GM12878 (cell line): ENCODE data around the gene EVI5L. TPM values are rescaled to one million over a fixed set of nuclear protein-coding genes. Genes with fewer than 3 reads are reported as not detected.

Experiments
- ATAC-seq: fragments of 200-7000 bp; cut with Tn5 transposase; 3 replicates; pipeline ENCODE4 v1.9.1; 2020; ENCODE audit warnings: mild to moderate bottlenecking, moderate library complexity
- BruUV-seq: library from RNA; stranded (reverse); fragments of 400-500 nt; replicated peaks from 2 replicates; lab custom pipeline; 2021; lab: Mats Ljungman, UMichigan
- CTCF ChIA-PET: fragments of 300-600 bp; sonication (Branson Sonifier 250); formaldehyde crosslinking; extraction: SDS; loops from one replicate; lab custom pipeline; 2021; ENCODE audit warnings: inconsistent platforms; lab: Yijun Ruan, JAX
- POLR2A ChIA-PET: fragments of 350-600 bp; formaldehyde crosslinking; extraction: SDS; loops from one replicate; lab custom pipeline; 2021; ENCODE audit warnings: inconsistent platforms; lab: Charles Lee
- RAD21 ChIA-PET: fragments of 300-600 bp; sonication (Branson Sonifier 250); formaldehyde crosslinking; loops from one replicate; lab custom pipeline; 2023; ENCODE audit warnings: antibody characterized with exemption; ENCODE audit not compliant: unreplicated experiment; lab: Charles Lee
- SMC1A ChIA-PET: fragments of 300-600 bp; sonication (Branson Sonifier 250); formaldehyde crosslinking; loops from one replicate; lab custom pipeline; 2023; ENCODE audit not compliant: unreplicated experiment, uncharacterized antibody; lab: Charles Lee
- DNase-seq: peaks from one replicate; pipeline ENCODE4 v3.0.0-alpha.2; 2011; ENCODE audit warnings: low read depth, low spot score
- FAIRE-seq: peaks from 3 replicates; lab custom pipeline; 2011; peaks lifted over from hg19 to GRCh38; lab: Jason Lieb, UNC
- H2AFZ ChIP-seq: 2 replicates; pipeline ENCODE4 v1.6.0; 2011; ENCODE audit warnings: low read depth, low read length, control low read depth; ENCODE audit not compliant: control insufficient read depth
- H3K27ac ChIP-seq: 2 replicates; pipeline ENCODE4 v1.5.1; 2011; ENCODE audit warnings: control low read depth; ENCODE audit not compliant: control insufficient read depth, insufficient read depth
- H3K27me3 ChIP-seq, 2 experiments: replicated peaks in 1 of 2; 2 replicates each; pipeline versions ENCODE4 v1.6.0 to v1.6.1; 2011; ENCODE audit warnings: low read length in 1 of 2; ENCODE audit not compliant: control insufficient read depth in 2 of 2, insufficient read depth in 2 of 2
- H3K36me3 ChIP-seq, 2 experiments: 2 replicates each; pipeline ENCODE4 v1.5.1; 2011; ENCODE audit warnings: low read length in 1 of 2; ENCODE audit not compliant: control insufficient read depth in 2 of 2, insufficient read depth in 2 of 2
- H3K4me1 ChIP-seq: 2 replicates; pipeline ENCODE4 v1.6.1; 2011; ENCODE audit warnings: mild to moderate bottlenecking, low read length, moderate library complexity, mixed read lengths; ENCODE audit not compliant: control insufficient read depth, insufficient read depth
- H3K4me2 ChIP-seq: 2 replicates; pipeline ENCODE4 v1.6.0; 2011; ENCODE audit warnings: control low read depth; ENCODE audit not compliant: control insufficient read depth, insufficient read depth
- H3K4me3 ChIP-seq: fragments of 200-600 bp; sonication (generic); 2 replicates; pipeline ENCODE4 v1.5.1; 2016
- H3K79me2 ChIP-seq: 2 replicates; pipeline ENCODE4 v1.6.0; 2011; ENCODE audit warnings: low read length; ENCODE audit not compliant: control insufficient read depth, insufficient read depth
- H3K9ac ChIP-seq: 2 replicates; pipeline ENCODE4 v1.8.0; 2011; ENCODE audit warnings: low read length, control low read depth, mixed read lengths; ENCODE audit not compliant: control insufficient read depth, insufficient read depth
- H3K9me3 ChIP-seq: replicated peaks from 3 replicates; pipeline ENCODE4 v1.5.1; 2011; ENCODE audit warnings: mild to moderate bottlenecking, low read length; ENCODE audit not compliant: control insufficient read depth, insufficient read depth
- H4K20me1 ChIP-seq: 2 replicates; pipeline ENCODE4 v1.6.0; 2011; ENCODE audit not compliant: control insufficient read depth, insufficient read depth
- LARP7 ChIP-seq: fragments of 450-650 bp; IDR thresholded peaks from 2 replicates; pipeline ENCODE4 v1.6.1; 2017; ENCODE audit warnings: mild to moderate bottlenecking
- SP1 ChIP-seq: IDR thresholded peaks from one replicate; pipeline ENCODE4 v1.6.1; 2011; ENCODE audit warnings: low read depth, low read length
- TARDBP ChIP-seq: IDR thresholded peaks from 2 replicates; pipeline ENCODE4 v1.6.1; 2016; ENCODE audit warnings: borderline replicate concordance
- USF2 ChIP-seq: IDR thresholded peaks from 2 replicates; pipeline ENCODE4 v1.6.1; 2011; ENCODE audit warnings: low read depth, low read length, improper control_type of control experiment, borderline replicate concordance
- ZBTB11 ChIP-seq: fragments of 450-650 bp; formaldehyde crosslinking; IDR thresholded peaks from 2 replicates; pipeline ENCODE4 v1.5.0; 2022; ENCODE audit warnings: mild to moderate bottlenecking, missing genetic modification characterization
- ZSCAN29 ChIP-seq: fragments of 450-650 bp; IDR thresholded peaks from 2 replicates; pipeline ENCODE4 v1.6.1; 2017; ENCODE audit warnings: mild to moderate bottlenecking, moderate library complexity
- WGBS: methylation state at CpG from one replicate; pipeline ENCODE4 v1.1.6; 2016; ENCODE audit warnings: low lambda C conversion rate; ENCODE audit not compliant: insufficient replicate concordance, insufficient coverage; ENCODE audit errors: missing lambda C conversion rate; 5-methylcytosine and 5-hydroxymethylcytosine counted together
- in situ Hi-C: fragments of 300-500 bp; cut with MboI; formaldehyde crosslinking; loops from 9 replicates; pipeline ENCODE4 v1.14.3; 2018; ENCODE audit warnings: mixed read lengths
- intact Hi-C: fragments of 100-400 bp; cut with micrococcal nuclease; formaldehyde crosslinking; loops from one replicate; pipeline ENCODE4 v1.14.2; 2022; ENCODE audit not compliant: unreplicated experiment
- polyA plus RNA-seq, 11 experiments: library from polyadenylated mRNA; depleted of rRNA in 4 of 11; unstranded in 6 of 11; stranded (reverse) in 5 of 11; fragments of >200 nt; fragmentation: Nextera tagmentation in 4 of 11; fragmentation: Illumina TruSeq in 1 of 11; extraction: Ambion mirVana in 4 of 11; extraction: Trizol in 1 of 11; gene quantifications; 1 replicate in 1 of 11; 2 replicates in 10 of 11; pipeline versions ENCODE4 v1.2.1 to v1.2.3, GENCODE V29; 2011 to 2016; ENCODE audit warnings: inconsistent platforms in 2 of 11, missing spikeins in 2 of 11, low read depth in 1 of 11
- total RNA-seq, 4 experiments: library from RNA; depleted of rRNA in 3 of 4; stranded (reverse); fragments of >200 nt in 3 of 4; fragmentation: Illumina TruSeq in 1 of 4; extraction: Trizol in 1 of 4; gene quantifications; 2 replicates each; pipeline versions ENCODE4 v1.2.1 to v1.2.3, GENCODE V29; 2013 to 2021
- TF ChIP-seq, protein P1 (sequence below): IDR thresholded peaks from 2 replicates; pipeline ENCODE4 v1.6.1; 2011; ENCODE audit warnings: borderline replicate concordance, low read depth, mild to moderate bottlenecking, moderate library complexity, mixed read lengths, low read length; ENCODE audit not compliant: insufficient read depth; ENCODE audit errors: extremely low read length
- TF ChIP-seq, protein P2 (sequence below): IDR thresholded peaks from 2 replicates; pipeline ENCODE4 v1.6.1; 2012; ENCODE audit warnings: improper control_type of control experiment, low read depth, low read length; ENCODE audit not compliant: insufficient replicate concordance

EVI5L gene
- total and polyA plus RNA-seq, 10 of the 15 experiments (the other 5 are each of a cell fraction or from before 2014, with no cell fraction given), result 0.23 to 13.8 (median 5.0) TPM

GRCh38 chr19:7879836-7880235 is 49.8 kb downstream of the EVI5L start (continued):
- TF ChIP-seq USF2, result no peak

DNA sequence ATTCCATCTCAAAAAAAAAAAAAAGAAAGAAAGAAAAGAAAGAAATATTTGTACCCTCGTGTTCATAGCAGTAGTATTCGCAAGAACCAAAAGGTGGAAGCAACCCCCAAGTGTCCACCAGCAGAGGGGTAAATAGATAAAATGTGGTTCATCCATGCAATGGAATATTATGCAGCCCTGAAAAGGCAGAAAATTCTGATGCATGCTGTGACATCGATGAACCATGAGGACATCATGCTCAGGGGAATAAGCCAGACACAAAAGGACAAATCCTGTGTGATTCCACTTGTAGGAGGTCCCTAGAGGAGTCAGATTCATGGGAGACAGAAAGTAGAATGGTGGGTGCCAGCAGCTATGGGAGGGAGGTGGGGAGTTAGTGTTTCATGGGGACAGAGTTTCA is 51.9 kb downstream of the EVI5L start:
- no peak overlapping the region for H2AFZ ChIP-seq
- no peak for DNase-seq
- no peak for ATAC-seq
- H3K27me3 ChIP-seq, result no peaks in the 10 kb centered on the region
- BruUV-seq, result no TSS peak
- intact Hi-C loops, result no loop called here
- H3K79me2 ChIP-seq, result no peaks in the 10 kb centered on the region
- no peak overlapping the region for H3K4me2 ChIP-seq
- H3K9me3 ChIP-seq, result no peaks in the 10 kb centered on the region
- ChIA-PET CTCF (interaction anchor here (1.0 kb wide), 1 partner anchor 13 kb away, joined by 4 read pairs; no protein-coding TSS in a partner anchor), SMC1A (no interaction called here), POLR2A (interaction anchor here (0.6 kb wide), 1 partner anchor 161 kb away, joined by 7 read pairs; no protein-coding TSS in a partner anchor), RAD21 (interaction anchor here (1.4 kb wide), 1 partner anchor 39 kb away, joined by 8 read pairs; the partner anchor contains the start of gene SNAPC2)
- H3K4me3 ChIP-seq, result no peak overlapping the region
- H3K36me3 ChIP-seq, result no peaks in the 10 kb centered on the region
- in situ Hi-C loops, result no loop called here
- WGBS, result 72% methylated on average over 3 of the region's 3 CpGs
- no peak for FAIRE-seq
- no peak overlapping the region for H3K27ac ChIP-seq
- H3K9ac ChIP-seq, result no peak overlapping the region
- no peaks in the 10 kb centered on the region for H3K4me1 ChIP-seq
- no peaks in the 10 kb centered on the region for H4K20me1 ChIP-seq
- TF ChIP-seq, protein P1, sequence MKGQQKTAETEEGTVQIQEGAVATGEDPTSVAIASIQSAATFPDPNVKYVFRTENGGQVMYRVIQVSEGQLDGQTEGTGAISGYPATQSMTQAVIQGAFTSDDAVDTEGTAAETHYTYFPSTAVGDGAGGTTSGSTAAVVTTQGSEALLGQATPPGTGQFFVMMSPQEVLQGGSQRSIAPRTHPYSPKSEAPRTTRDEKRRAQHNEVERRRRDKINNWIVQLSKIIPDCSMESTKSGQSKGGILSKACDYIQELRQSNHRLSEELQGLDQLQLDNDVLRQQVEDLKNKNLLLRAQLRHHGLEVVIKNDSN, result no peak
- TF ChIP-seq ZSCAN29 (no peak), SP1 (no peak), ZBTB11 (no peak), LARP7 (no peak), TARDBP (no peak)
- TF ChIP-seq, protein P2, sequence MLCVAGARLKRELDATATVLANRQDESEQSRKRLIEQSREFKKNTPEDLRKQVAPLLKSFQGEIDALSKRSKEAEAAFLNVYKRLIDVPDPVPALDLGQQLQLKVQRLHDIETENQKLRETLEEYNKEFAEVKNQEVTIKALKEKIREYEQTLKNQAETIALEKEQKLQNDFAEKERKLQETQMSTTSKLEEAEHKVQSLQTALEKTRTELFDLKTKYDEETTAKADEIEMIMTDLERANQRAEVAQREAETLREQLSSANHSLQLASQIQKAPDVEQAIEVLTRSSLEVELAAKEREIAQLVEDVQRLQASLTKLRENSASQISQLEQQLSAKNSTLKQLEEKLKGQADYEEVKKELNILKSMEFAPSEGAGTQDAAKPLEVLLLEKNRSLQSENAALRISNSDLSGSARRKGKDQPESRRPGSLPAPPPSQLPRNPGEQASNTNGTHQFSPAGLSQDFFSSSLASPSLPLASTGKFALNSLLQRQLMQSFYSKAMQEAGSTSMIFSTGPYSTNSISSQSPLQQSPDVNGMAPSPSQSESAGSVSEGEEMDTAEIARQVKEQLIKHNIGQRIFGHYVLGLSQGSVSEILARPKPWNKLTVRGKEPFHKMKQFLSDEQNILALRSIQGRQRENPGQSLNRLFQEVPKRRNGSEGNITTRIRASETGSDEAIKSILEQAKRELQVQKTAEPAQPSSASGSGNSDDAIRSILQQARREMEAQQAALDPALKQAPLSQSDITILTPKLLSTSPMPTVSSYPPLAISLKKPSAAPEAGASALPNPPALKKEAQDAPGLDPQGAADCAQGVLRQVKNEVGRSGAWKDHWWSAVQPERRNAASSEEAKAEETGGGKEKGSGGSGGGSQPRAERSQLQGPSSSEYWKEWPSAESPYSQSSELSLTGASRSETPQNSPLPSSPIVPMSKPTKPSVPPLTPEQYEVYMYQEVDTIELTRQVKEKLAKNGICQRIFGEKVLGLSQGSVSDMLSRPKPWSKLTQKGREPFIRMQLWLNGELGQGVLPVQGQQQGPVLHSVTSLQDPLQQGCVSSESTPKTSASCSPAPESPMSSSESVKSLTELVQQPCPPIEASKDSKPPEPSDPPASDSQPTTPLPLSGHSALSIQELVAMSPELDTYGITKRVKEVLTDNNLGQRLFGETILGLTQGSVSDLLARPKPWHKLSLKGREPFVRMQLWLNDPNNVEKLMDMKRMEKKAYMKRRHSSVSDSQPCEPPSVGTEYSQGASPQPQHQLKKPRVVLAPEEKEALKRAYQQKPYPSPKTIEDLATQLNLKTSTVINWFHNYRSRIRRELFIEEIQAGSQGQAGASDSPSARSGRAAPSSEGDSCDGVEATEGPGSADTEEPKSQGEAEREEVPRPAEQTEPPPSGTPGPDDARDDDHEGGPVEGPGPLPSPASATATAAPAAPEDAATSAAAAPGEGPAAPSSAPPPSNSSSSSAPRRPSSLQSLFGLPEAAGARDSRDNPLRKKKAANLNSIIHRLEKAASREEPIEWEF, result no peak
